Fibroblast of skin of right quadriceps (primary cell): Measurements from ENCODE around the gene NEK6.
A peak's percentile ranks its signal among the peaks of the same experiment; 100 is the strongest.

ENCODE experiments used
- DNase-seq: peaks from one replicate; pipeline ENCODE4 v3.0.0-alpha.2; 2013

Gene NEK6

DNA sequence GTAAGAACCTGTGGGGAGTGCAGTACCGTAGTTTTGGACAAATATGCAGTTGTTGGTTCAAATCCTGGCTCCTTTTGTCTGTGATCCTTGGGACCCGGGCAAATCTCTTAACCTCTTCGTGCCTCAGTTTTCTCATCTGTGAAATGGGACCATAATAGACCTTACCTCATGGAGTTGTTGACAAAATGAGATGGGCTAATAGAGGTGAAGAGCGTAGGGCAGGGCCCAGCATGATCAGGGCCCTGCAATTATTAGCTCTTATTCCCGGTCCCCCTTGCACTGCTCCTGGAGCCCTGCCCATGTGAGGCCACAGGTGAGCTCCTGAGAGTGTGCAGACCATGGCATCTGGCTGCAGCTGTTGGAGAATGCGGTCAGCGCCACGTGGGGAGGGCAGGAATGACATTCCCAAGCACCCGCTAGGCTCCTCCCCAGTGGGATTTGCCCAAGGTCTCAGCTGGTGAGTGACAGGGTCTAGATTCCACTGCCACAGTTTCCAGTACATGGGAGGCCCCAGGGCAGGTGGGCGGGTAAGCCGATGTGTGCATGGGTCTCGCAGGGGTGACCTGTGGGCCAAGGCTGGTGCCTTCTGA, 41.0 kb downstream of the NEK6 start:
- DNase-seq = no peak

DNA sequence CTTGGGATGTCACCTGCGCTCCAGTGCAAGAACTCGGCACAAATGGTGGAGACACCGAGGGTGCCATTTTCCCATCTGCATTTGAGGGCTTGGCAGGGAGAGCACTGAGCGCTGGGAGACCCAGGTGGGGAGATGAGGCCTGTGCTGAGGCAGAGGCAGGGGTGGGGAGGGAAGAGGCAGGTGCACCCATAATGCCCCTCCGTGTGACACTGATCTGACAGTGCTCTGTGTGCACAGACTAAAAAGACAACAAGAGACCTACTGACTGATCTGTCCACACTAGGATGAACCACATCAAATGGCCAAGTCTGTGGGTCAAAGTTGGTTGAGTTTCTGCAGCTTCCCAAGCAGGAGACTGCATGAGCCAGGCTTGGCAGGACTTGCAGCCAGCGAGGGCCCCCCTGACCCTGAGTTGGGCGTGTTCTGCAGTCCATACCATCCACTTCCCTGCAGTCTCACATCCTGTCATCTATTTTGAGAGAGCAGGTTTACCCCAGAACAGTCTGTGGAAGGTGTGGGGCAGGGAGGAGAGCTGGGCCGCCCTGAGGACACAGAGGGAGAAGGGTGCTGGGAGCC, 41.9 kb downstream of the NEK6 start:
- no peak for DNase-seq

DNA sequence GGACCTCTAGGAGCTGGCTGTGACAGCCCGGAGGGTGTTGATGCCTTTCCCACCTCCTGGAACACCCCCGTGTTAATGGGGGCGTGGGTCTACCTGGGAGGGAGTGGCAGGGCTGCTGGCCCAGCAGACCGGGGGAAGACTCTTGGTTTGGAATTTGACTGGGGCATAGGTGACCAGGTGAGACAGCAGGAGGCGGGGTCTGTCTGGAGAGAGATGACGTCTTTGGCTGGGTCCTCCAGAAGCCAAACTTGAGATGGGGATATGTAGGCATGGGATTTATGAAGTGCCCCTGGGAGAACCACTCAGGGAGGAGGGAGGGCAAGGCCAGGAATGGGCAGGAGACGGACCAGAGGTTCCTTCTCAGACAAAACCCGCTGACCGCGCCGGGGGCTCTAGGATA, 42.6 kb downstream of the NEK6 start:
- no peak for DNase-seq

DNA sequence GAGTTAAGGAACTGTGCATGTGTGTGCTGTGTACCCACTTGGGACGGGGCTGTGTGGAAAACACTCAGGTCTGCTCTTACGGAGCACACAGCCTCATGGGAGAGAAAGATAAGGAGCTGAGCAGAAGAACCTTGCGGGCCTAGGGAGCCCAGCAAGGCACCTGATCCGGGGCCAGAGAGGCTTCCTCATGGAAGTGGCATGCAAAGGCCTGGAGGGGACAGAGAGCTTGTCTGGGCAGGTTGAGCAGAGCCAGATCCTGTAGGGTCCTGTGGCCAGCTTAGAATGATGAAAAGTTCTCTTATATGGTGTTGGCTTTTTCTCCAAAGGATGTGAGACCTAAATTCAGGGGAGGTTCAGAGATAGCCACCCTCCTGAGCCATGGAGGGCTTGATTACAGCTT, 45.2 kb downstream of the NEK6 start:
- no peak for DNase-seq

DNA sequence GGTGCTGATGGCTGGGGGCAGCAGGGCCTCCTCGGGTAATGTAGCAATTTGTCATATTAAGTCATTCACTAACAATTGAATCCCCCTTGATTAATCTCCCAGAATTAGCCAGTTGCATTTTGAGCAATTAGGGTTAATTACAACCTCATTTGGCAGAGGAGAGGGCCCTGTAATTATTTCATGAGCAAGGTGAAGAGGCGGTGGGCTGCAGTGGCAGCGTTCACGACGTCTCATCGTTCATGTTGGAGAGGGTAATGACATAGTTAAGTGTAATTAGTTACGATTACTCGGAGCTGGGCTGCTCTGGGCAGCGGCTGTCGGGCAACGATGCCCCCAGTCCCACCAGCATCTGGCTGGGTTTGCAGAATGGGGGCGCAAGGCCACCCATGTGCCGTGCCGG, 46.0 kb downstream of the NEK6 start:
- no peak for DNase-seq

DNA sequence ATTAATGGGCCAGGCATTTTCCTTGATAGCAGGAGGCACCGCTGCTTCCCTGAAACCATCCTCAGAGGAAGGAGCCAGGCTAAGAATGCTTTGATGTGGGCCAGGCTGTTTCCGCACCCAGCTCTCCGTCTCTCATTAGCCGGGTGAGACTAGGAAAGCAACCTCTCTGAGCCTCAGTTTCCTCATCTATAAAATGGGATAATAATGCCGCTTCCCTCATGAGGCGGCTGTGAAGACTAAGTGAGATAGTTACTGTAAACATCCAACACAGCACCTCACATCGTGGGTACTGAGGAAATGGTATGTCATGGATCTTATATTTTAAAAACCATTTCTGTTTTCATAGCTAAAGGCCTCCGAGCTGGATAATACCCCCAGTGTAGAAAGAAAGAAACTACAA, 46.5 kb downstream of the NEK6 start:
- no peak for DNase-seq

DNA sequence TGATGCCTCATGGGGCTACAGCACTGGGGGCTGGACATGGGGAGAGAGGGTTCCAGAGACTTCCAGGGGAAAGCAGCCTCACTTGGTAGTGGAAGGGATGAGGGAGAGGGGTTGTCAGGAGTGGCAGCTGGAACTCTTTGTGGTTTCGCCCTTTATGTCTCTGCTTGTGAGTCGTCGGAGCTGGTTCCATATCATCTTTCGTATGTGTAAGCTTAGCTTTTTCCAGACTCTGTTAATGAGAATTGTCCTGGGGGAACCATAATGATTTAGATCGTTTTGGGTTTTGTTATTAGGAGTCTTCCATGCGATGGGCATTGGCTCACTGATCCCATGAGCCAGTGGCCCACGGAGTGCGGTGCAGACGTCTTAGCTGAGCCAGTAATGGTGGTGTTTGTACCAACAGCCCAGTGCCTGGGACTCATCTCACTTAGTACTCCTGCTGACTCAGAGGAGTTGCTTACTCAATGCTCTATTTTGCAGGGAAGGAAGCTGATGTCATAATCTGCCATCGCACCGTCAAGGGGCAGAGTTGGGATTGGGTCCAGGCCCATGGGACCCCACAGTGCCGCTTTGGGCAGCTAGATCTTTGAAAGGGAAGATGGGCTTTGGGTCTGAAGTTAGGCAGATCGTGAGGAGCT, 48.5 kb downstream of the NEK6 start:
- peak; percentile 87 for DNase-seq

DNA sequence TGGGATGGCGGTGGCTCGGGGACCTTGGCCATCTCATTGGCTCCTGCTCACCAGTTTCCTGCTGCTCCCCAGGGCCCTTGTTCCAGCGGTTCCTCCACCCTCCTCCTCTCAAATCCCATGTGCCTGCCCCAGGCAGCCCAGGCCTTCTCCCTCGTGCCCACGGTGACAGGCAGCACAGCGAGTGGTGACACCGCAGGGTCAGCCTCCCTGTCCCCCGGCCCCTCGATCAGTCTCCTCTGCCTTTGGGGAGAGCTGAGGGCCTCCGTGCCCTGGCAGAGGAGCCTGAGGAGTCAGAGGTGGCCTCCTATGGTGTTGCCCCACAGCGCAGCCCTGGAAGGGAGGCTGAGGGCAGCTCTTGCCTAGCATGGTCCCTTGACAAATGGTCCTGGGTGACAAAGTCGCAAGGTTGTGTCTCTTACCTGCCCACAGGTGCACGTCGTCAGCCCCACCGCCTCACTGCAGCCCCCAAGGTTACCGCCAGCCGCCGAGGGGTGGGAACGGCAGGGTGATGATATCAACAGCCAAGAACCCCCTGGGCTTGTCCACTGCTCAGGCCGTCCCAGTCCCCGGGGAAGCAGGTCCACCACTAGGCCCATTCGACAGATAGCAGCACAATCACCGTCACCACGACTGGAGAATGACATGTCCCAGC, 49.8 kb downstream of the NEK6 start:
- DNase-seq = no peak

DNA sequence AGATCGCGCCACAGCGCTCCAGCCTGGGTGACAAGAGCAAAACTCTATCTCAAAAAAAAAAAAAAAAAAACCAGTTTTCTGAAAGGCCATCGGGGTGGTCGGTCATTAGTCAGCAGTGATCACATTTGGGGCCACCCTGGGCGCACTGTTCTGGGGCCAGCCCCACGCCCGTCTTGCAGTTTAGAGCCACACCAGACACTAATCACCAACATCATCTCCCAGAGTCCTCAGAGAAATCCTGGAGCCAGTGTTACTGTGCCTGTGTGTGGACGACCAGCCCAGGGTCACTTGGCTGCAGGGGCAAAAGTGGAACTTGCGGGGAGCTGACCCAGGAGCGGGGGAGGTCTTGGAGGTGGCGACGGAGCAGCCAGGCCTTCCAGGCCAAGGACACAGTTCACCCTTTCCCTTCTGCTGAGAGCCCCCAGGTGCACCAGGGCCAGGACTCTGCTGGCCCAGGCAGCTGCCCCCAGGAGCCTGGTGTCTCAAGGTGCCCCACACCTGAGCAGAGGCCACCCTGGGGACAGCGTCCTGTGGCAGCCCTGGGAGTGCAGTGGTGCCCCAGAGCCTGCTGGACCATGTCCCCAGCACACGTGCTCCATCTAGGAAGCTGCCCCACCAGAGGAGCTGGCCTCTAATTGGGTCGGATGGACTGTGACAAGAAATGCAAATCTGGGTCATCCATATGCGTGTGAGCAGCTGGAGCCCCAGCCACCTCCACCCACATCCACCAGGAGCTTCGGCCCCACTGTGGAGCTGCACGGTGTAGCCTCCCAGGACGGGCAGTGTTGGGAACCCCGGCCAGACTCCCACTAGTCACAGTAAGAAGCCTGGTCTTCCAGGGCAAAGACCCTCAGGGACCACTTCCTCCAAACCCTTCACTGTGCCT, 51.1 kb downstream of the NEK6 start:
- DNase-seq = no peak

DNA sequence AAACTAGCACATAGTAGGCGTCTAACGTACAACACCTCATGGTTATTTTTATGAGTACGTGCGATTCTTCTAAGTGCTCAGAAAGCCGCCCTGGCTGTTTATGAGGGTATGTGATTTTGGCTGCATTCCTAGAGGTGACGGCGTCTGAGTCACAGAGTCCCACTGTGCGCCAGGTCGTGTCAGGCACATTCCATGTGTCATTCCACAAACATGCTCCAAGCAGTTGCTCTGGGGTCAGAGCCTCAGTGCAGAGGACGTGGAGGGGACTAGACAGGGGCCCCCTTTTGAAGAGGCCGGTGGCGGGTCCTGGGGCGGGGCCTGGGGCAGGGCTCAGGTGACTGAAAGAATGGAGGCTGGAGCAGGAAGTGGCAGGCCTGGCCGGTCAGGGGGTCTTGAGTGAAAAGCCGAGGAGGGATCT, 51.9 kb downstream of the NEK6 start:
- peak; percentile 98 for DNase-seq

DNA sequence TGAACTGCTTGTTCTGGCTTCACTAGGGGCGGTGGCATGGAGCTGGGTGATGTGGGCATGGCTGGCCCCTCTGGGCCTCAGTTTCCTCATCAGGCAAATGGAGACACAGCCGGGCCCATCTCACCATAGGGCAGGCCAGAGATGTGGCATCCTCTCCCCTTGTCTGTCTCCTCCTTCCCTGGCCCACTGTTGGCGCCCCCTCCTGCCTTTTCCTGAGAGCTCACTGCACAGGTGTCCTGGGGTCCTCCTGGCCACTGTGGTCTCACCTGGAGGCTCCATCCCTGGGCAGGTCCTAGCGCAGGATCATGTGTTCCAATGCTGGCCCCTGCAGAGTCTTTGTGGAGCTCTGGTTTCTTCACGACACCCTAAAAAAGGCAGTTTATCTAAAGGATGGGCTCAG, 53.5 kb downstream of the NEK6 start:
- DNase-seq = no peak

DNA sequence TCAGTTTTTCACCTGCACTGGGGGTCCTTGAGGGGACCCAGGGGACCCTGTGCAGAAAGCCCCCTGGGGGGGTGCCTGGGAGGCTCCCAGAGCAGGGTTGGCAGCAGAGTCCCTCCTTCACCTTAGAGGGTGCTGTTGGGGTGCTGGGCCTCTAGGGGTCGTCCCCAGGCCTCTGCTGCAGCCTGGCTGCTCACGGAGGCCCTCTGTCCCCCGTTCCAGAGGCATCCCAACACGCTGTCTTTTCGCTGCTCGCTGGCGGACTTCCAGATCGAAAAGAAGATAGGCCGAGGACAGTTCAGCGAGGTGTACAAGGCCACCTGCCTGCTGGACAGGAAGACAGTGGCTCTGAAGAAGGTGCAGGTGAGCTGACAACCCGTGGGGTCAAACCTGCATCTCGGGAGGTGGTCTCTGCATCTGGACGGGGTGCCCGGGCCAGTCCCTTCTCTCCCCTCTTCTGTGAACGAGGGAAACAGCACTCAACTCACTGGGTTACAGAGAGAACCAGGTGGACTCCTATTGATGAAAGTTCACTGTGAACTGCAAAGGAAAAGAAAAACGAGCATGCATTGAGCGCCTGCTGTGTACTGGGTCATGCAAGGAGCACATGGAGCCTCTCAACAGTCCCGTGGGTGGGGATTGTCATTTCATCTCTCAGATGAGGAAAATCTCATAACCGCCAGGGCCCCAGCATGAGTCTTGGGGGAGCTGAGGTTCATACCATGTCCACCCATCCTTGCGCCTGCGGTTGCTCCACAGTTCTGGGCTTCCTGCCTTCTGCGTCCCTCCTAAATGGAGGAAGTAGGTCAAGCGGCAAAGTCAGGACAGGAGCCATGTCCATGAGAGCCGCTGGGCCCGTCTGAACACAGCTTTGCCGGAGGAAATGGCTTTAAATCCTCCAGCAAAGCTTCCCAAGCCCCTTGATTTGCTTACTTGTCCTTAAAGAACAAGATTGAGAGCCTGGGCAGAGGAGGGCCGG, 54.8 kb downstream of the NEK6 start:
- no peak for DNase-seq

DNA sequence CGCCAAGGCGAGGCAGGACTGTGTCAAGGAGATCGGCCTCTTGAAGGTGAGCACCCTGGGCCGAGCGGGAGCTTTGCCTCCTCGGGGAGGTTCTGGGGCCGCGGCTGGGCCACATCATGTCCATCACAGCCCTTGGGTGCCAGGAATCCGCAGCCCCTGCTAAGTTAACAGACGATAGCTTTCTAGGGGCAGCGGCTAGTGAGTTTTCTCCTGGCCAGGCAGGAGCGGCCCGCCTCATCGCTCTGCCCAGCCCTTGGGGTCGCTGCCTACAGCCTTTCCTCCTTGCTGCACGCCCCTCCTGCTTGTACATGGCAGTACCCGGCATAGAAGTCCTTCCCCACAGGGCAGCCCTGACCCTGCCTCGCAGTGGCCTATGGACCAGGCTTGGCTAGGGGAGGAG, 56.2 kb downstream of the NEK6 start:
- no peak for DNase-seq

DNA sequence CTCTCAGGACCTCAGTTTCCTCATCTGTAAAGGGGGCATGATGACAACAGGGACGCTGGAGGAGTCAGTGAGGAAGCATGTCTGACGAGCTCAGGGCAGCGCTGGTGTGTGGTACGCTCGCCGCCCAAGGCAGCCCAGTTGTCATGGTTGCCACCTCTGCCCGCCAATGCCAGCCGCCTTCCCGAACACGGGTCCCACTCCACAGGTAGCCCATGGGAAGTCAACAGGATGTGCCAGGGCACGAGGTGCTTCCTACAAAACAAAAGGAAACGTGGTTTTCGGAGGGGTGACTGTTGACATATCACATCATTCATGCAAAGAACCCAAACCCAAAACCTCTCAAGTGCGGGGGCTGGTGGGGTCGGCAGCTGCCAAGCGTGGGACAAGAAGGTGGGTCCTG, 58.1 kb downstream of the NEK6 start:
- no peak for DNase-seq

DNA sequence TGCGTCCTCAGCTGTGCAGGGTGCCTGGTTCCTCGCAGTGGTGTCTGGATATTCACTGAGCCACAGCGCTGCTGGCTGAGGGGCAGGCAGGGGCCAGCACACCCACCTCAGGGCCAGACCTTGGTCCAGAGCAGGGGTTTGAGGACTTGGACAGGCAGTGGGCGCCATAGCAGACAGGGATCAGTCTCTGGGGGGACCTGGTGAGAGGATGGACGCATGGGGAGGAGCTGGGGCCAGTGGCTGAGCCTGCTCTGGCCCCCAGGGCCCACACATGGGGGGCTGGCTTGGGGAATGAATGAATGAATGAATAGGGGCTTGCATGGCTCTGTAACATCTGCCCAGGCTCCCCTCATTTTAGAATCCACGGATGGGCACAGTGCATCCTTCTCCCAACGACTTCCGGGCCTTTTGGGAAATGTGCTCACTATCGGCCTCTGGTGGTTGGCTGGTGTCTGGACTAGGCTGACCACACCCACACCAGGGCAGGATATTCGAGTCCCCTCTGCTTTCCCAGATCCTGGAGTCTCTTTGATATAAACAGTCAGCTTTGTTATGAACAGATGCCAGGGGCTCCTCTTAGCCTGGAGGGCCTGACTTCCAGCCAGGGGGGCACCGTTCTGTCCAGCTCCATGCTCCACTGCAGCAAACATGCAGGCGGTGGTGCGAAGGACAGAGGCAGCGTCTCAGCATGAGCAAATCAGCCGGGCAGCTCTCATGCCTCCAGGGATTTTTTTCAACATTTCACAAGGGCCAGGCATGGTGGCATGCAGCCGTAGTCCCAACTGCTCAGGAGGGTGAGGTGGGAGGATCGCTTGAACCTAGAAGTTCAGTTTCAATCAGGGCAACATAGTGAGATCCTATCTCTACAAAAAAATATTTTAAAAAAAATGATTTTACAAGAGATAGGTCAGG, 62.6 kb downstream of the NEK6 start:
- DNase-seq = peak; percentile 57

DNA sequence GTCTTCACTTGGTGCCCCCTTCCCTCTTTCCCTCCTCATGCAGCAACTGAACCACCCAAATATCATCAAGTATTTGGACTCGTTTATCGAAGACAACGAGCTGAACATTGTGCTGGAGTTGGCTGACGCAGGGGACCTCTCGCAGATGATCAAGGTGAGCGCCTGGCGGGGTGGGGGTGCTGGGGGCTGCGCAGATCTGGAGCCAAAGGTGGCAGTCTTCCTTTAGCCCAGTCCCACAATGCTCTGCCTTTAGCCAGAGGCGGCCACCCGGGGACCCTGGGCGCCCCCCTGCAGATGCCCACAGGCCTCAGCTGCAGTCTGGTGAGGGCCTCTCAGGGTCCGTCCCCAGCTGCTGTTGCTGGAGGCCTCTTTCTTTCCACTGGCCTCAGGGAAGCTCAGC, 63.7 kb downstream of the NEK6 start:
- no peak for DNase-seq

DNA sequence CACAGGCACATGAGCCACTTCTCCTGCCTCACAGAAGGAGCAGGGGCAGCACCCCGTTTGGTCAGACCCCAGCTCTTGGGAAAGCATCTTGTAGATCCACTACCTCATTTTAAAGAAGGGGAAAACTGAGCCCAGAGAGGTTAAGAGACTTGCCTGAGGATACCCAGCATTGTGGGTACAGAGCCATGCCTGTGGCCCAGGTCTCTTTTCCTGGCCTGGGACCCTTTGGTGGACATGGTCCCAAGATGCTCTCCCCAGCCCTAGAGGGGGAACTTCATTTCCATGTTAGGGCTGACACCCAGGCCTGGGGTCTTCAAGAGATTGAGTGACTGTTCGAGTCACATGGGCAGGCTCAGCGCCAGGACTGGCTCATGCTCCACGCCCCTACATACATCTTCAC, 64.2 kb downstream of the NEK6 start:
- no peak for DNase-seq

DNA sequence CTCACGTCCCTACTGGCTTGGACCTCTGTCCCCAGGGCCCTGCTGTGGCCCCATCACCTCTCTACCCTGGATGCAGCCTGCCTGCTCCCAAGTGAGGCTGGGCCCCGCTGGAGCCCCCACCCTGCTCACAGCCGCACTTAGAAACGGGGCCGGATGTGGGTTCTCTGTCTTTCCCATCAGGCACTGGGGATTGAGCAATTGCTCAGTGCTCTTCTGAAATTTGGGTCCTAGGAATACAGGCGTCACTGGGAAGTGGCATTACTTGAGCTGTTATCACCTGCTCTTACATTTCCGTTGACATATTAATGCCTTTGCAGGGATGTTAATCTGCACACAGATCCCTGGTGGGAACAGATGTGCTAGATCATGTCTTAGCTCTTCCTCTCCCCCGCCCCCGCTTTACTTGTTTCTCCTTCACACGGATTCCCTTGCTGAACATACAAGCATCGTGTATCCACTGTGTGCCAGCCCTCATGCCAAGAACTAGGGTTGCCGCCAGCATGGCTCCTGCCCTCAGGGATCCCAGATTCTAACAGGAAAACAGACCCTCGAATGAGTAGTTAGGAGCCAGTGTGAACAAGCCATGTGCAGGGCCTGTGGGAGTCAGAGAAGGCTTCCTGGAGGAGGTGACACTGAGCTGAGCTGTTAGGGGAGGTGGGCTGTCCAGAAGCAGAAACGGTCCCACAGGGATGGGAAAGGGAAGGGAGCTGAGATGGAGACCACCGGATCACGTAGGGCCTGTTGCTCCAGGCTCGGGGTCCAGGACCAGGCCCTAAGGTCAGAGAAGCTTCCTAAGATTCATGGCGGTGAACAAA, 65.1 kb downstream of the NEK6 start:
- DNase-seq = peak; percentile 28

DNA sequence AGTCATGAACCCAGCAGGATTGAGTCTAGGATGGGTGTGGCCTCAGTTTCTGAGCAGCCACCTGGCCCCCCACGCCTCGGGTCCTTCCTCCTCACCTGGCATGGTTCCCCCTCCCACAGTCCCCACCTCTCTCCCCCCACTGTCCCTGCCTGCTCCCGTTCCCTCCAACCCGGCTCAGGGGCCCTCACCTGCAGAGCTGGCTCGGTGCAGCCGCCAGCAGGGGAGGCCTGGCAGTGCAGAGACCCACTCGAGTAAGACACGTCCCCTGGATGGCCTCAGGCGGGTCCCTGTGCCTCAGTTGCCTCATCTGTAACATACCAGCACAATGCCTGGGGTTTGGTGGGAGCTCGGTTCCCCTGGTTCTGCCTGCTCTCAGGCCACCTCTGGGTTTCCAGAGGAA, 66.2 kb downstream of the NEK6 start:
- no peak for DNase-seq

DNA sequence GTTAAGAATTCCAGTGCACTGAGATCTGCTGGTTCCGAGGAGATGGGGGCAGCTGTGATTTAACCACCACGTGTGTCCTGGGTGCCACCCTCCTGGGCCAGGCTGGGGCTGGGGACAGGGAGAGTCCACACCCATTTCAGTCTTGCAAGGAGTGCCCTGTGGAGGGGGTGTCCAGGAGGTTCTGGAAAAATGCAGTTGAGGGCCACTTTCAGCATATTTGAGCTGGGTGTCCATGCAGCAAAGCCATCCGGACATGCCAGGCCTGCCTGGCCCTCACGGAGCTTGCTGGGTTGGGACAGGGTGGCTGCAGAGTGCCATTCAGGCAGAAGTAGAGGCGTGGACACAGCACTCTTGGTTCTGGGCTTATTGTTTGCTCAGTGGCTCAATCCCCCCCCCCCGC, 68.1 kb downstream of the NEK6 start:
- no peak for DNase-seq
